OCI-LY3 (cell line): Measurements from ENCODE around the gene NWD2.

ENCODE experiments used
- H2AFZ ChIP-seq: fragments of 200-600, 300-600 bp; shearing (Covaris generic); 2 replicates; pipeline ENCODE4 v1.6.0; 2014; ENCODE audit warnings: antibody characterized with exemption, low read depth, low read length
- H3K27ac ChIP-seq: fragments of 200-600, 300-600 bp; sonication (generic); 2 replicates; pipeline ENCODE4 v1.5.1; 2014; ENCODE audit warnings: mild to moderate bottlenecking, low read length, moderate library complexity, mixed read lengths
- H3K27me3 ChIP-seq: fragments of 200-600, 300-600 bp; sonication (generic); 2 replicates; pipeline ENCODE4 v1.6.1; 2014; ENCODE audit warnings: low read depth, low read length, mixed read lengths
- H3K36me3 ChIP-seq: fragments of 200-600, 300-600 bp; sonication (generic); replicated peaks from 2 replicates; pipeline ENCODE3; 2014; ENCODE audit warnings: low read depth, low read length, mixed read lengths
- H3K4me1 ChIP-seq: fragments of 300-600, 200-600 bp; sonication (generic); 2 replicates; pipeline ENCODE4 v1.6.1; 2014; ENCODE audit warnings: low read length, mixed read lengths
- H3K4me2 ChIP-seq: fragments of 200-600, 300-600 bp; sonication (generic); 2 replicates; pipeline ENCODE4 v1.6.1; 2014; ENCODE audit warnings: low read length, mixed read lengths
- H3K4me3 ChIP-seq: fragments of 300-600, 200-600 bp; sonication (generic); 2 replicates; pipeline ENCODE4 v1.5.1; 2014; ENCODE audit warnings: antibody characterized with exemption, mild to moderate bottlenecking, low read length, moderate library complexity
- H3K79me2 ChIP-seq: fragments of 300-600, 200-600 bp; shearing (Covaris generic); 2 replicates; pipeline ENCODE4 v1.6.1; 2014; ENCODE audit warnings: mild to moderate bottlenecking, low read length, mixed read lengths
- H3K9ac ChIP-seq: fragments of 300-600, 200-600 bp; shearing (Covaris generic); 2 replicates; pipeline ENCODE4 v1.6.0; 2014; ENCODE audit warnings: mild to moderate bottlenecking, low read length, moderate library complexity
- H3K9me3 ChIP-seq: fragments of 200-600, 300-600 bp; shearing (Covaris generic); 2 replicates; pipeline ENCODE4 v1.6.1; 2014; ENCODE audit warnings: low read length, mixed read lengths; ENCODE audit not compliant: insufficient read depth
- H4K20me1 ChIP-seq: fragments of 200-600, 300-600 bp; sonication (generic); 2 replicates; pipeline ENCODE4 v1.6.1; 2016; ENCODE audit warnings: low read length, mixed read lengths; ENCODE audit not compliant: insufficient read depth
- EZH2phosphoT487 ChIP-seq: fragments of 200-600 bp; shearing (Covaris generic); IDR thresholded peaks from 2 replicates; pipeline ENCODE4 v1.6.1; 2018; ENCODE audit warnings: antibody characterized with exemption, mixed run types, low read depth
- TF ChIP-seq, protein P1 (sequence below): fragments of 200-600, 300-600 bp; sonication (generic); IDR thresholded peaks from 2 replicates; pipeline ENCODE4 v1.5.1; 2014; ENCODE audit warnings: antibody characterized with exemption, low read length, low read depth

Gene NWD2

DNA sequence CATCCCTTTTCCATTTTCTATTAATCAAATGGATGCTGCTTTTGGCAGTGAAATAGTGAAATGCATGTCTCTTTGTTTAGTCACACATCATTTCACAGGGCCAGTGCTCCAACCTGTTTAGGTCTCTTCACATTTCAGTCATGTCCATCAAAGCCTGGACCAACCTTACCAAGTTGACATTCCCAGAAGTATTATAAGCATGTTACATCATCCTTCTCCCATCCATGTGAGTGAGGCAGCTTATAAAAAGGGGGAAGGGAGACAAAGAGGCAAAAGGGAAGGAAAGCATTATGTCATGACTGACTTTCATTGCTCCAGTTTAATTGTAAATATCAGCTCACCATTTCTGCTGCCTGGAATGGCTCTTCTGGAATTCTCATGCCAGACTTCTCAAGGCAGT is 94.4 kb downstream of the NWD2 start:
- Histone ChIP-seq H3K36me3 (no peaks in the 10 kb centered on the region), H3K4me1 (peaks cover 6% of the 10 kb centered on the region; the same call in 1 of the 2 replicates), H4K20me1 (no peaks in the 10 kb centered on the region), H3K79me2 (no peaks in the 10 kb centered on the region), H3K9ac (no peak overlapping the region), H2AFZ (no peak overlapping the region), H3K9me3 (no peaks in the 10 kb centered on the region), H3K4me2 (no peak overlapping the region), H3K27me3 (no peaks in the 10 kb centered on the region), H3K27ac (no peak overlapping the region), H3K4me3 (no peak overlapping the region)
- no peak for TF ChIP-seq EZH2phosphoT487
- TF ChIP-seq, protein P1, sequence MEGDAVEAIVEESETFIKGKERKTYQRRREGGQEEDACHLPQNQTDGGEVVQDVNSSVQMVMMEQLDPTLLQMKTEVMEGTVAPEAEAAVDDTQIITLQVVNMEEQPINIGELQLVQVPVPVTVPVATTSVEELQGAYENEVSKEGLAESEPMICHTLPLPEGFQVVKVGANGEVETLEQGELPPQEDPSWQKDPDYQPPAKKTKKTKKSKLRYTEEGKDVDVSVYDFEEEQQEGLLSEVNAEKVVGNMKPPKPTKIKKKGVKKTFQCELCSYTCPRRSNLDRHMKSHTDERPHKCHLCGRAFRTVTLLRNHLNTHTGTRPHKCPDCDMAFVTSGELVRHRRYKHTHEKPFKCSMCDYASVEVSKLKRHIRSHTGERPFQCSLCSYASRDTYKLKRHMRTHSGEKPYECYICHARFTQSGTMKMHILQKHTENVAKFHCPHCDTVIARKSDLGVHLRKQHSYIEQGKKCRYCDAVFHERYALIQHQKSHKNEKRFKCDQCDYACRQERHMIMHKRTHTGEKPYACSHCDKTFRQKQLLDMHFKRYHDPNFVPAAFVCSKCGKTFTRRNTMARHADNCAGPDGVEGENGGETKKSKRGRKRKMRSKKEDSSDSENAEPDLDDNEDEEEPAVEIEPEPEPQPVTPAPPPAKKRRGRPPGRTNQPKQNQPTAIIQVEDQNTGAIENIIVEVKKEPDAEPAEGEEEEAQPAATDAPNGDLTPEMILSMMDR = no peak

DNA sequence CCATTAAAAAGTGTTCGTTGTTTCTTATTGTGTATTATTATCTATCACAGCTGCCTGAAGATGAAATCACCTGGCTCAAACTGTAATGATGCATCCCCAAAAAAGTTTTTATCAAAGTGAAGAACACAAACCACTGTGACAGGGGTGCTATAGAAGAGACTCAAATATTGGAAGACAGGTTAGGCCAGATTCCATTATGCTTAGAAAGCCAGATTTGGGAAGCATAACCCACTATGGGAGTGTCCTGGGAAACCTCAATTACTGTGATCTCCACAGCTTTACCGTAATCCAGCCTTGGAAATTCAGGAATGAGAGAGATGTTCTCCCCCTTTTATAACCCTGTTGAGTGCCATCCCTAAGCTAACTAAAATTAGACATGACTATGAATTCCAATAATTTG is 114.2 kb downstream of the NWD2 start:
- Histone ChIP-seq H3K9me3 (no peaks in the 10 kb centered on the region), H3K27me3 (no peaks in the 10 kb centered on the region), H3K4me2 (no peak overlapping the region), H3K9ac (no peak overlapping the region), H2AFZ (no peak overlapping the region), H3K79me2 (no peaks in the 10 kb centered on the region), H4K20me1 (no peaks in the 10 kb centered on the region), H3K36me3 (no peaks in the 10 kb centered on the region), H3K27ac (no peak overlapping the region), H3K4me1 (no peaks in the 10 kb centered on the region), H3K4me3 (no peak overlapping the region)
- no peak for TF ChIP-seq EZH2phosphoT487
- TF ChIP-seq, protein P1 = no peak

DNA sequence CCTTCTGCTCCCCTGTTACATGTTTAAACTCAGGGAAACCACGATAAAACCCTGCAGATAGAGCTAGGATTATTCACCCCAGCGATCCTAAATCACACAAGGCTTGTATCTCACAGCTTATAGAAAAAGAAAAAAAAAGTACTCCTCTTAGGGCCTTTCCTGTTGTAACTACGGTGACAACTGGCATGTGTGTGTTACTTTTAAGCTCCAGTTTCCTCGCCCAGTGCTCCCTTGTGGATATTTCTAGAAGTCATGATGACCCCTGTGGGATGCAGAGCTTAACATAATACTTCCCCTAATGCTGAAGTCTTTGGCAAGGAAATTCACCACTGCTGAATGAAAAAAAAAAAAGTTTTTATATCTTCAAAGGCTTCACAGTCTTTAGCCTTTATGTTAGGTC is 114.7 kb downstream of the NWD2 start:
- Histone ChIP-seq H3K4me1 (no peaks in the 10 kb centered on the region), H3K79me2 (no peaks in the 10 kb centered on the region), H3K4me3 (no peak overlapping the region), H3K4me2 (no peak overlapping the region), H3K9me3 (no peaks in the 10 kb centered on the region), H3K27me3 (no peaks in the 10 kb centered on the region), H4K20me1 (no peaks in the 10 kb centered on the region), H2AFZ (no peak overlapping the region), H3K36me3 (no peaks in the 10 kb centered on the region), H3K9ac (no peak overlapping the region), H3K27ac (no peak overlapping the region)
- TF ChIP-seq, protein P1 = no peak
- TF ChIP-seq EZH2phosphoT487 = no peak

DNA sequence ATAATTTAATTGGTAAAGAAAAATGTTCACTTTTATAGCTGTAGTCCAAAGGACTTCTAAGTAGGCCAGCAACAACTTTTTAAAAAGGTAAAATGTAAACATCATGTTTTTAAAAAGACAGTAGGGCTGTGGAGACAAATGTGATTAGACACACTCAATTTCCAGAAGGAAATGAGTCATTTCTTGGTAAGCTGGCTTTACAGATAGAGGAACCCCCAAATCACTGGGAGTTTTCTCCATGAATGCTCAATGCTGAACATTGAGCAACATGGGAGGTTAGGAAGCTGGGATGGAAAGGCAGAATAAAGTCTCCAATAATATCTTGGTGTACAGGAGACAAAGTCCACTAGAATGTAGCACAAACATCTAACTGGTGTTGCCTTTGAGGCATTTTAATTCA is 121.3 kb downstream of the NWD2 start:
- no peaks in the 10 kb centered on the region for H3K27me3 ChIP-seq
- H3K9ac ChIP-seq = no peak overlapping the region
- H4K20me1 ChIP-seq = no peaks in the 10 kb centered on the region
- H2AFZ ChIP-seq = no peak overlapping the region
- H3K4me1 ChIP-seq = no peaks in the 10 kb centered on the region
- TF ChIP-seq EZH2phosphoT487 = no peak
- TF ChIP-seq, protein P1 = no peak
- no peak overlapping the region for H3K27ac ChIP-seq
- H3K4me2 ChIP-seq = no peak overlapping the region
- no peaks in the 10 kb centered on the region for H3K36me3 ChIP-seq
- H3K79me2 ChIP-seq = no peaks in the 10 kb centered on the region
- H3K9me3 ChIP-seq = no peaks in the 10 kb centered on the region
- no peak overlapping the region for H3K4me3 ChIP-seq
